Sigmoid colon (tissue), 7 donors: Measurements from ENCODE around the gene MID1. TPM values are rescaled to one million over a fixed set of nuclear protein-coding genes. Genes with fewer than 3 reads are reported as not detected.

ENCODE experiments used
- DNase-seq: peaks from one replicate; pipeline ENCODE4 v3.0.0-alpha.2; 2019
- H3K27ac ChIP-seq, 4 donors: fragments of 200-600 bp; sonication (generic); one replicate each; pipeline ENCODE4 v1.5.1; 2016 to 2019; ENCODE audit warnings: mild to moderate bottlenecking in 1 of 4
- H3K27me3 ChIP-seq, 3 donors: fragments of 200-600 bp; sonication (generic); one replicate each; pipeline ENCODE4 v1.5.1; 2019; ENCODE audit warnings: mild to moderate bottlenecking in 1 of 3
- H3K36me3 ChIP-seq, 4 donors: fragments of 200-600 bp; sonication (generic); one replicate each; pipeline ENCODE4 v1.5.1; 2016 to 2019
- H3K4me1 ChIP-seq, 4 donors: fragments of 200-600 bp; sonication (generic); one replicate each; pipeline ENCODE4 v1.5.1; 2017 to 2019
- H3K4me3 ChIP-seq, 4 donors: fragments of 200-600 bp; sonication (generic); one replicate each; pipeline ENCODE4 v1.5.1; 2017 to 2019; ENCODE audit warnings: mild to moderate bottlenecking in 2 of 4, moderate library complexity in 1 of 4
- H3K9me3 ChIP-seq, 4 donors: fragments of 200-600 bp in 3 of 4; sonication (generic) in 3 of 4; one replicate each; pipeline versions ENCODE4 v1.5.1 to v1.6.1; 2013 to 2019
- EP300 ChIP-seq, 4 donors: sonication (generic); formaldehyde crosslinking; IDR thresholded peaks; one replicate each; pipeline ENCODE4 v1.6.1; 2017; ENCODE audit warnings: antibody characterized with exemption in 4 of 4
- POLR2A ChIP-seq, 2 donors: fragments of 450-650 bp; IDR thresholded peaks; one replicate each; pipeline ENCODE4 v1.6.1; 2016; ENCODE audit warnings: antibody characterized with exemption in 2 of 2, mild to moderate bottlenecking in 2 of 2, moderate library complexity in 2 of 2
- POLR2AphosphoS5 ChIP-seq, 4 donors: sonication (generic); formaldehyde crosslinking; IDR thresholded peaks; one replicate each; pipeline ENCODE4 v1.6.1; 2017; ENCODE audit warnings: antibody characterized with exemption in 4 of 4
- WGBS, 2 donors: extraction: QIAGEN DNeasy Blood & Tissue Kit; methylation state at CpG; one replicate each; pipeline ENCODE4 v1.1.7; 2013; 5-methylcytosine and 5-hydroxymethylcytosine counted together
- intact Hi-C: fragments of 100-400 bp; cut with DNase I; formaldehyde crosslinking; loops from one replicate; pipeline ENCODE4 v1.15.1; 2023
- polyA plus RNA-seq, 3 donors: library from polyadenylated mRNA; stranded (reverse); fragments of 200-250 nt; gene quantifications; one replicate each; pipeline ENCODE4 v1.2.3, GENCODE V29; 2013
- total RNA-seq, 4 donors: library from RNA; depleted of rRNA; stranded (reverse); fragments of >200 nt; gene quantifications; one replicate each; pipeline ENCODE4 v1.1.0, GENCODE V29; 2016
- TF ChIP-seq, protein P1 (sequence below), 4 experiments: fragments of 450-650 bp in 3 of 4; fragments of 200-600 bp in 1 of 4; IDR thresholded peaks; one replicate each; pipeline ENCODE4 v1.5.1; 2016 to 2019; ENCODE audit warnings: antibody characterized with exemption in 4 of 4, mild to moderate bottlenecking in 3 of 4, moderate library complexity in 2 of 4
- donor health status: healthy with polysubstance abuse.
- donor health status: Bipolar disorder and iron deficiency.
- donor health status: healthy.

The MID1 gene
- total and polyA plus RNA-seq, 7 donors: 3.2 to 77.5 (median 34.6) TPM

DNA sequence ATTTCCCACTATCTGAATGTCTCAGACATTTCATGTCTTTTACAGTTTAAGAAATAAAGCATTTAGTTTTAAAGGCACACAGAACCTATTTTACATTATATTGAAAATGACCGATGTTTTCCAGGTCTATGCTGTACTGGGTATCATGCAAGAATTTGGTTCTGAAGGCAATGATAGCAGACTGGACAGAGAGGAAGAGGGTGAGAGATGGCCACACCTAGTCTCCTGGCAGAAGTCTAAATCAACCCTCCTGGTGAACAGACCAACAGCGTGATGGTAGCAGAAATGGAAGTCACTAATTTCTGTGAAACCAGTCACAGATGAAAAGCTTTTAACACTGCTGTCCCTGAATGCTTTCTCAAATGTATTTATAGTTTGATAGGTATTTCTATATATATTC lies 41.9 kb downstream of the MID1 start:
- peaks cover 0 to 2% (median 0%) of the 10 kb centered on the region in 4 donors for H3K9me3 ChIP-seq
- H3K4me1 ChIP-seq: peaks cover 0 to 49% (median 20%) of the 10 kb centered on the region in 4 donors
- H3K36me3 ChIP-seq: no peaks in the 10 kb centered on the region
- 75 to 94% methylated on average over 2 of the region's 2 CpGs for WGBS, 2 donors
- intact Hi-C loops: no loop called here
- peak overlapping the region in 3 of 4 donors; percentile 55 to 66 (median 65) for H3K27ac ChIP-seq
- TF ChIP-seq EP300 (IDR thresholded peaks at IDR 0.05) (no peak), POLR2A (IDR thresholded peaks at IDR 0.05) (no peak), POLR2AphosphoS5 (IDR thresholded peaks at IDR 0.05) (no peak)
- TF ChIP-seq, protein P1, sequence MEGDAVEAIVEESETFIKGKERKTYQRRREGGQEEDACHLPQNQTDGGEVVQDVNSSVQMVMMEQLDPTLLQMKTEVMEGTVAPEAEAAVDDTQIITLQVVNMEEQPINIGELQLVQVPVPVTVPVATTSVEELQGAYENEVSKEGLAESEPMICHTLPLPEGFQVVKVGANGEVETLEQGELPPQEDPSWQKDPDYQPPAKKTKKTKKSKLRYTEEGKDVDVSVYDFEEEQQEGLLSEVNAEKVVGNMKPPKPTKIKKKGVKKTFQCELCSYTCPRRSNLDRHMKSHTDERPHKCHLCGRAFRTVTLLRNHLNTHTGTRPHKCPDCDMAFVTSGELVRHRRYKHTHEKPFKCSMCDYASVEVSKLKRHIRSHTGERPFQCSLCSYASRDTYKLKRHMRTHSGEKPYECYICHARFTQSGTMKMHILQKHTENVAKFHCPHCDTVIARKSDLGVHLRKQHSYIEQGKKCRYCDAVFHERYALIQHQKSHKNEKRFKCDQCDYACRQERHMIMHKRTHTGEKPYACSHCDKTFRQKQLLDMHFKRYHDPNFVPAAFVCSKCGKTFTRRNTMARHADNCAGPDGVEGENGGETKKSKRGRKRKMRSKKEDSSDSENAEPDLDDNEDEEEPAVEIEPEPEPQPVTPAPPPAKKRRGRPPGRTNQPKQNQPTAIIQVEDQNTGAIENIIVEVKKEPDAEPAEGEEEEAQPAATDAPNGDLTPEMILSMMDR (IDR thresholded peaks at IDR 0.05): no peak
- no peaks in the 10 kb centered on the region for H3K27me3 ChIP-seq
- H3K4me3 ChIP-seq: no peak overlapping the region
- DNase-seq: no peak

GRCh38 chrX:10577853-10578252 lies 42.5 kb downstream of the MID1 start:
- H3K27me3 ChIP-seq: no peaks in the 10 kb centered on the region
- H3K27ac ChIP-seq: peak overlapping the region in 3 of 4 donors; percentile 1 to 66 (median 65)
- H3K4me1 ChIP-seq: peaks cover 0 to 49% (median 20%) of the 10 kb centered on the region in 4 donors
- peak in 1 of 4 donors; percentile 18 for TF ChIP-seq POLR2AphosphoS5 (IDR thresholded peaks at IDR 0.05)
- TF ChIP-seq, protein P1 (IDR thresholded peaks at IDR 0.05): no peak
- no peak for DNase-seq
- H3K4me3 ChIP-seq: no peak overlapping the region
- no peaks in the 10 kb centered on the region for H3K36me3 ChIP-seq
- intact Hi-C loops: no loop called here
- WGBS, 2 donors: 14 to 18% methylated on average over 2 of the region's 2 CpGs
- peaks cover 0 to 2% (median 0%) of the 10 kb centered on the region in 4 donors for H3K9me3 ChIP-seq

GRCh38 chrX:10576777-10577447 lies 43.5 kb downstream of the MID1 start:
- 87 to 93% methylated on average over 16 of the region's 16 CpGs for WGBS, 2 donors
- Histone ChIP-seq H3K9me3 (peaks cover 0 to 2% (median 0%) of the 10 kb centered on the region in 4 donors), H3K27me3 (no peaks in the 10 kb centered on the region), H3K27ac (peak overlapping the region; percentile 20 to 66 (median 46)), H3K36me3 (no peaks in the 10 kb centered on the region), H3K4me3 (no peak overlapping the region), H3K4me1 (peaks cover 0 to 46% (median 20%) of the 10 kb centered on the region in 4 donors)
- TF ChIP-seq POLR2A (IDR thresholded peaks at IDR 0.05) (no peak), POLR2AphosphoS5 (IDR thresholded peaks at IDR 0.05) (no peak), EP300 (IDR thresholded peaks at IDR 0.05) (no peak)
- TF ChIP-seq, protein P1 (IDR thresholded peaks at IDR 0.05): no peak
- no peak for DNase-seq
- intact Hi-C loops: no loop called here

DNA sequence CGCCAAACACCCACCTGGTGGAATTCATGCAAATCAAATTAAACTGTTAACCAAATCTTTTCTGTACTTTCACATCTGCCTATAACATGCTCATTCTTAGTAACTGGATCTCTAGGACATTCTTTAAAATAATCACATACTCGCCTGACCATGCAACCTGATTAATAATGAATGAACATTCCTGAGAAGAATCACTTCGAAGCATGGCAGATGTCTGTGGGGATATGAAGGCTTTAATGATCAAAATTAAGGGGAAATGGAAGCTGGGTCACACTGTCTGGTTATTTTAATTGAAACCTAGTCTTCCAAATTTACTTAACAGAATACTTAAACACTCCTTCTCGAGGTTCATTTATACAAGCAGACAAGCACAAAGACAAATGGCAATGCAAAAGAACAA lies 44.2 kb downstream of the MID1 start:
- no peak for DNase-seq

More for the DNA sequence above, 44.2 kb downstream of the MID1 start:
- H3K27ac ChIP-seq: peak overlapping the region in 3 of 4 donors; percentile 28 to 66 (median 65)
- TF ChIP-seq POLR2A (IDR thresholded peaks at IDR 0.05) (no peak), POLR2AphosphoS5 (IDR thresholded peaks at IDR 0.05) (no peak), EP300 (IDR thresholded peaks at IDR 0.05) (no peak)
- TF ChIP-seq, protein P1 (IDR thresholded peaks at IDR 0.05): no peak
- no peaks in the 10 kb centered on the region for H3K36me3 ChIP-seq
- no peak overlapping the region for H3K4me3 ChIP-seq
- intact Hi-C loops: no loop called here
- peaks cover 0 to 2% (median 0%) of the 10 kb centered on the region in 4 donors for H3K9me3 ChIP-seq
- no peaks in the 10 kb centered on the region for H3K27me3 ChIP-seq
- WGBS, 2 donors: 87 to 91% methylated on average over 4 of the region's 4 CpGs
- peaks cover 0 to 46% (median 20%) of the 10 kb centered on the region in 4 donors for H3K4me1 ChIP-seq
